ENCODE measurements around the gene GFOD2.

The GFOD2 gene

DNA sequence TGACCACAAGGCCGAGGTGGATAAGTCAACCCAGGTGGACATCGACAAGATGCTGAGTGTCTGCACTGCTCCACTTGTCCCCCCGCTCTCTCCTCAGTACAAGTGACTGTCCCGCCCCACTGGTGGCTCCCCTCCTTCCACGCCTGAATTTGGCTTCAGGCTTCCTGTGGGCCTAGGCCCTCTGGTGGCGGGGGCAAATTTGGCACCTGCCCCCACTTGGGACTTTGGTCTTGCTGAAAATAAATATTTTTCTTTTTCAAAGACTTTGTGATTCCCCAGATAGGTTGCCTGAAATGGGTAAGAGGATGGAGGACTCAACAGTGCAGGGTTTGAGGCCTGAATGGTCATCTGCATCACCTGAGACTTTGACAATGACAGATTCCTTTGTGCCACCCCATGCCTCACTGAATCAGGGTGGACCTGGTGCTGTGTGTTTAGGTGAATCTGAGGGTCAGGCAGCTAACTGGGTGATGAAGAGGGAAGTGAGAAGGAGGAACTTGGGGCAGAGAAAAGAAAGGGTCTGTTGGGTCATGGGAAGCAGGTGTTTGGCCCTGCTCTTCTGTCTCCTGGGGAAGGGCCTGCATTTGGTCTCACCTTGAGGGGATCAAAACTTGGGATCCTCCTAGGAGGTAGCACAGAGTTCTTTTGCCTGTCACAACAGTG is 50.5 kb downstream of the GFOD2 start:
- no peak for DNase-seq

GRCh38 chr16:67667817-67668494 is 51.2 kb downstream of the GFOD2 start:
- peak; percentile 92 for DNase-seq

- no peak for DNase-seq
Observed at GRCh38 chr16:67667453-67667816, 51.7 kb downstream of the GFOD2 start.

DNA sequence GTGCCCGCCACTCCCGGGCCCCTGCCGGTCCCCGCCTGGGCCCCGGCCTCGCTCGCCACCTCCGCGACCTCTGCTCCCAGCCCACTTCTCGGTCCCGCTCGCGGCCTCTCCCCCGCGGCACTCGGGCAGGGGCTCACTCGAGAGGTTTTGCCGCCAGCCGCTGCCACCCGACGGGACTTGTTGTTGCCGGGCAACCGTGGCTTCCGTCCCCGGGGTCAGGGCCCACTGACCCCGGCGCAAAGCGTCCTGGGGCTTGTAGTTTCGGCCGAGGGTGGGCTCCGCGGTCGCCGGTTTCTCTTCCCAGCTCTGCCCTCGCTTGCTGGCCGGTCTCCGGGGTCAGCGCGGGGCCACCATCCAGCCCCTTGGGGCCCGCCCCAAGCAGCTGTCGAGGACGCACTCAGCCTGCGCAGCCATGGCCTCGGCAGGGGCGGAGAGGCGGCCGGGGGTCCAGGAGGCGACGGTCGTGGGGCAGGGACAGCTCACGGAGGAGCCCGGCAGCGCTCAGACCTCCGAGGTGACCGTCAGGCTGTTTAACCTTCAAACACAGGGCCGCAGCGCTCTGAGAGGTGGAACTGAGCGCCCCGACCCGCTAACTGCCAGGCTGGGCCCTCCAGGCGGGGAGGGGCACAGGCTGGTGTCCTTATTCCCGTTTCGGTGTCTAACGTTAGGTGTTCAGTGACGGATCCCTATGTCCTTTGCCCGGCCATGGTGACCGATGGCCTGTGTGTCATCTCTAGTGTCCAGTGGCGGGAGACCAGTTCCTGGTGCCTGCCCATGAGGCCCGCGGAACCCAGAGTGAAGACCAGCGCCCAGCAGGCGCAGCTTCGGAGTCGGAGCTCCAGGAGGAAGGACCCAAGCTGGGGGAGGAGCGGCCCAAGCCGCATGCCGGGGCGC is 52.3 kb downstream of the GFOD2 start, which contains the start of the genes C16orf86 and ENKD1:
Gene C16orf86 (plus strand): TSS at position 256 of the 894 bp plus-strand sequence. CDS start 157 bp downstream, at position 413.
Gene ENKD1 (minus strand): TSS at position 192 of the 894 bp plus-strand sequence. CDS start 308 bp downstream, outside the sequence.
- peak; percentile 94 for DNase-seq

GRCh38 chr16:67666032-67666551 is 53.0 kb downstream of the GFOD2 start:
- peak; percentile 72 for DNase-seq

- no peak for DNase-seq
Observed at GRCh38 chr16:67665598-67665997, 53.5 kb downstream of the GFOD2 start.

- no peak for DNase-seq
Observed at GRCh38 chr16:67664871-67665270, 54.2 kb downstream of the GFOD2 start.

GRCh38 chr16:67664258-67664657 is 54.9 kb downstream of the GFOD2 start:
- no peak for DNase-seq

GRCh38 chr16:67663877-67664222 is 55.3 kb downstream of the GFOD2 start:
- DNase-seq = no peak

GRCh38 chr16:67663151-67663876 is 55.8 kb downstream of the GFOD2 start:
- no peak for DNase-seq

DNA sequence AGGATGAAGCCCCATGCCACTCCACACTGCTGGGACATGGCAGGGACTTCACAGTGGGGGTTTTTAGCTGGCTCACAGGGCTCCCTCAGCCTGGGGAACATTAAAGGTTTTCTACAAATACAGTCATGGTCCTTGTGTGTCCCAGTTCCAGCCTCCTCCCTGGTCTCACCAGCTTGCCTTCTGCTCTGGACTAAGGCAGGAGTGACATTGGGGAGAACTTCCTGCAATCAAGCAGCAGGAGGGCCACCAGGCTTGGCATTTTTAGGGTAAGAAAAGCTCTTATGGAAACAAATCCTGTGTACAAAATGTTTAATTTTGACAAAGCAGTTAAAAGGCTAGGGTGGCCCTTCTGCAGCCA is 56.5 kb downstream of the GFOD2 start:
- no peak for DNase-seq

- DNase-seq = no peak
Observed at GRCh38 chr16:67661886-67662652, 57.0 kb downstream of the GFOD2 start.

- DNase-seq = peak; percentile 84
Observed at GRCh38 chr16:67661101-67661761, 57.9 kb downstream of the GFOD2 start.

DNA sequence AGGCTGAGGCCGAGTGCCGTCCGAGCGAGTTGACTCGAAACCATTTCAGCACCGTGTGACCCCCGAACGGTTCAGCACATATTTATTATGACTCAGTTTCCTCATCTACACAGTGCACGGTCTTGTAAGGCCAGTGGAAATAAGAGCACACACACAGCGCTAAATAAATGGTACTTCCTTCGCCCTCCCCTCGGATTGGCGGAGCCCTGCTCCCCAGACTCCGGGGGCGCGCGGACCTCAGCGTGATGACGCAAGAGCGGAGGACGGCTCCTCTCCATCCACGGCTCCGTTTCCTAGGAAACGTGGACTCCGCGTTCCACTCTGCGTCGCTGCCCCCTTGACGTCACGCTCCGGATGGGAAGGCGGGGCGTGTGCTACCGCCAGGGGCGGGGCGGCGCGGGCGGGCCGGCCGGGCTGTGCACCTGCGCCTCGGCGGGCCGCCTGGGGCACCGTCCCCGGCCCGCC is 58.5 kb downstream of the GFOD2 start, which contains the start of gene PARD6A:
Gene PARD6A (plus strand): TSS at position 397 of the 465 bp plus-strand sequence. CDS start 79 bp downstream, outside the sequence.
- DNase-seq = peak; percentile 94

GRCh38 chr16:67659675-67660563 is 59.2 kb downstream of the GFOD2 start, which contains the start of gene ACD:
Gene ACD, minus strand, starts transcription at chr16:67660260. Its CDS starts 40 bp downstream, at chr16:67660220.
- DNase-seq = peak; percentile 97

DNA sequence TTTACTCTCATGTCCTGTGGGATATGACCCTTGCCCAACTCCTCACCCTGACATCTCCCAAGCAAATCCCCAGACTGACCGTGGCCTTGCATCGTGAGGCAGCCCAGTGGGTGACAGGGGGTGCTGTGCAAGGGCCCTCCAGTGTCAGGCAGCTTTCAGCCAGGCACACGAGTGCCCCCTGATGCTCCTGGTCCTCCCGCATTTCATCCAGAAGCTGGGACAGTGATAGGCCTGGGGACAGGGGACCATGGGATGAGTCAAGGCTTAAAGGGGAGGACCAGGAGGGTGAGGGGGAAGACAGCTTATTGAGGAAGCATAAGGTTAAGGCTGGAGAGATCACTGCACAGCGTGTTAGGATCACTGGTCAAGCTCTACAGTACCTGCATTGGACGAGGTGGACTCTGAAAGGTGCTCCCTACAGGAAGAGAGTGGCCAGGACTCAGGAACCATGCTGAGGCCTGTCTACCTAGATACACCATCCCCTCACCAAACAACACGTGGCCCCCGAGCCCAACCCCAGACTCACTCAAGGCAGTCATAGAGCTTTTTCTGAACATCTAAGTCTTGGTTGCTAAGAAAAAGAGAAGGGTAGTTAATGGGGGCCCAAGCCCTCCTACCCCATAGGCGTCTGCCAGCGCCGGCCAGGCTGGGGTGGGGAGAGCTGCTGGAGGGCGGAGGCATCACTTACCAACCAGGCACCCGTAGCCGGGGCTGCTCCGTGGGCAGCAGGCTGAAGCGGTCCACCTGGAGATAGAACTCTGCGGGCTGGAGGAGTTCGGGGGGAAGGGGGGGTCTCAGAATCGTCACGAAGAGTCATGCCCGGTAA is 60.1 kb downstream of the GFOD2 start:
- no peak for DNase-seq

DNA sequence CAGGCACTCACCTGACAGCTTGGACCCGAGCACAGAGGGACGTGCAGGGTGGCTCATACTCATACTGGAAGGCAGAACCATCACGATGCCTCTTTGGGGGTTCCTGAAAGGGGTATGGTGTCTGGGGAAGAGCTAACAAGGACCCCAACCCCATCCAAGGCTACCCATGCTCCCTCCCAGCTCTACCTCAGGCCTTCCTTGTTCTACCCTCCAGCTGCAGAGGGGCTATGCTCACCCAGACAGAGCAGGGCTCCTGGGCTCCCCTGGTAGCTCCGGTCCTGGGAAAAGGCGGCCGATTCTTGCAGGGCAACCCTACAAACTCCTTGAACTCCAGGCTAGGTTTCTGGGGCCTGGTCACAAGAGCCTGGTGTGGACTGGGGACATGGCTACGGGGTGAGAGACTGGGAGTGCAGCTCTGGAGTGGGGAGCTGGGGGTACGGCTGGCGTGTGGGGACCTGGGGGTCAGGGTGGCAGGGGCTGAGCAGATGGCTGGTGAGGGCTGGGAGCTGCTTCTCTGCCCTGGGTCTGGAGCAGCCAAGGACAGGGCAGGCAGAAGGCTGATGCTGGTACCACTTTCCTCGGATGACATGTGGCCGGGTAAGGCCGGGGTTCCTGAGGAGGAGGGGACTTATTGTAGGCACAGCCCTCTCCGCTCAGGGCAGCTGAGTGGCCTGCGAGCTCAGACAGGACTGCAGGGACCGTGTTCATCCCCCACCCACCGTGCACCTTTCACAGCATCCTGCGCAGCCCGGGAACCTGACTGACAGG is 61.2 kb downstream of the GFOD2 start:
- DNase-seq = no peak

DNA sequence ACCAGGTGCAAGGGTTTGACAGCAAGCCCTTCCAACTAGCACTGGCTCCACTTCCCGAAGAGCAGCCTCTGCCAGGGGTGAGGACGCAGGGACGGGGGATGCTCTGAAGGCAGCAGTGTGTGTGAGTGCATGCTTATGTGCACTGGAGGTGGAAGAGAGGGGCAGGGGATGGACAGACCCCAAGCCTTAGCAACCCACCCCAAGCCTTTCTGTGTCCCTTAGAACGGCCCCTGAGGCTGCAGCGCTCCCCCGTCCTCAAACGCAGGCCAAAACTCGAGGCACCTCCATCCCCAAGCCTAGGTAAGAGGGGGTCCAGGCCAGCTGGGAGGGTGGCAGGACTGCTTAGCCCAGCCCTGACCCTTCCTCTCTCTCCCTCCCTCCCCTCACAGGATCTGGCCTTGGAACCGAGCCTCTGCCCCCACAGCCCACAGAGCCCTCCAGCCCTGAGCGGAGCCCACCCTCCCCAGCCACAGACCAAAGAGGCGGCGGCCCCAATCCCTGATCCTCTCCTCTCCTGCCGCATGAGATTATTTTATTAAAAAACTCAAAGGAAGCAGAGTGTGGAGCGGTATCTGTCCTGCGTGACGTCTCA is 62.0 kb downstream of the GFOD2 start:
- DNase-seq = no peak

Data from retina (tissue), 1 donor.